Caco-2 (cell line): ENCODE data around the gene FLG2. TPM values are rescaled to one million over a fixed set of nuclear protein-coding genes. Genes with fewer than 3 reads are reported as not detected.
"Not testable (repeated sequence)": the region's sequence is repeated elsewhere in the genome, so short reads cannot be mapped to it uniquely, and the experiment has no call there.

Source experiments
- BruUV-seq: library from RNA; stranded (reverse); fragments of 400-500 nt; replicated peaks from 2 replicates; lab custom pipeline; 2021; lab: Mats Ljungman, UMichigan
- CTCF ChIA-PET: fragments of 300-600 bp; sonication (Branson Sonifier 250); formaldehyde crosslinking; loops from one replicate; lab custom pipeline; 2022; ENCODE audit warnings: antibody characterized with exemption; lab: Charles Lee
- POLR2A ChIA-PET: fragments of 300-600 bp; sonication (Branson Sonifier 250); formaldehyde crosslinking; loops from one replicate; lab custom pipeline; 2022; ENCODE audit warnings: antibody characterized with exemption; lab: Charles Lee
- DNase-seq, 2 experiments: peaks; one replicate each; pipeline versions ENCODE4 v3.0.0 to v3.0.0-alpha.2; 2020 to 2022
- H3K27me3 ChIP-seq: replicated peaks from 2 replicates; pipeline ENCODE4 v1.6.0; 2011; ENCODE audit warnings: low read length; ENCODE audit not compliant: control insufficient read depth, insufficient read depth
- H3K36me3 ChIP-seq: 2 replicates; pipeline ENCODE4 v1.5.1; 2011; ENCODE audit warnings: low read length; ENCODE audit not compliant: control insufficient read depth, insufficient read depth
- H3K4me1 ChIP-seq: fragments of 250-450 bp; sonication (Bioruptor Pico); 2 replicates; pipeline ENCODE4 v1.5.1; 2020; ENCODE audit warnings: mild to moderate bottlenecking
- H3K4me3 ChIP-seq: 2 replicates; pipeline ENCODE4 v1.5.1; 2011; ENCODE audit warnings: low read depth, mild to moderate bottlenecking, control low read depth, low read length
- H3K9me3 ChIP-seq: fragments of 250-450 bp; sonication (Bioruptor Pico); 2 replicates; pipeline ENCODE4 v1.5.1; 2020; ENCODE audit warnings: mild to moderate bottlenecking, moderate library complexity
- H3K27ac Mint-ChIP-seq: one replicate; pipeline ENCODE4 v1.8.0; 2022; ENCODE audit warnings: mixed read lengths; ENCODE audit not compliant: unreplicated experiment
- H3K27me3 Mint-ChIP-seq: one replicate; pipeline ENCODE4 v1.8.0; 2022; ENCODE audit warnings: mixed read lengths; ENCODE audit not compliant: insufficient read depth, unreplicated experiment
- H3K36me3 Mint-ChIP-seq: one replicate; pipeline ENCODE4 v1.8.0; 2022; ENCODE audit warnings: mild to moderate bottlenecking, mixed read lengths; ENCODE audit not compliant: insufficient read depth, unreplicated experiment
- H3K4me1 Mint-ChIP-seq: one replicate; pipeline ENCODE4 v1.8.0; 2022; ENCODE audit warnings: low read depth, mixed read lengths; ENCODE audit not compliant: unreplicated experiment
- H3K4me3 Mint-ChIP-seq: one replicate; pipeline ENCODE4 v1.8.0; 2022; ENCODE audit warnings: mild to moderate bottlenecking, moderate library complexity, mixed read lengths; ENCODE audit not compliant: unreplicated experiment
- H3K9me3 Mint-ChIP-seq: one replicate; pipeline ENCODE4 v1.8.0; 2022; ENCODE audit warnings: mixed read lengths; ENCODE audit not compliant: unreplicated experiment
- intact Hi-C: fragments of 100-400 bp; cut with micrococcal nuclease; formaldehyde crosslinking; loops from one replicate; pipeline ENCODE4 v1.10.0; 2022; ENCODE audit not compliant: unreplicated experiment
- total RNA-seq: library from RNA; stranded (reverse); gene quantifications from 2 replicates; pipeline ENCODE4 v1.2.3, GENCODE V29; 2022
- TF ChIP-seq, protein P1 (sequence below), 2 experiments: fragments of 200-600 bp in 1 of 2; IDR thresholded peaks; 1 replicate in 1 of 2; 2 replicates in 1 of 2; pipeline versions ENCODE4 v1.5.1 to v1.8.0; 2011 to 2022; ENCODE audit warnings: antibody characterized with exemption in 1 of 2, control low read depth in 1 of 2, inconsistent platforms in 1 of 2, low read depth in 1 of 2, low read length in 1 of 2, mild to moderate bottlenecking in 1 of 2, moderate library complexity in 1 of 2; ENCODE audit not compliant: insufficient read depth in 1 of 2, severe bottlenecking in 1 of 2, unreplicated experiment in 1 of 2

Gene FLG2
- total RNA-seq, 1 experiment from 2014 or later: not detected

DNA sequence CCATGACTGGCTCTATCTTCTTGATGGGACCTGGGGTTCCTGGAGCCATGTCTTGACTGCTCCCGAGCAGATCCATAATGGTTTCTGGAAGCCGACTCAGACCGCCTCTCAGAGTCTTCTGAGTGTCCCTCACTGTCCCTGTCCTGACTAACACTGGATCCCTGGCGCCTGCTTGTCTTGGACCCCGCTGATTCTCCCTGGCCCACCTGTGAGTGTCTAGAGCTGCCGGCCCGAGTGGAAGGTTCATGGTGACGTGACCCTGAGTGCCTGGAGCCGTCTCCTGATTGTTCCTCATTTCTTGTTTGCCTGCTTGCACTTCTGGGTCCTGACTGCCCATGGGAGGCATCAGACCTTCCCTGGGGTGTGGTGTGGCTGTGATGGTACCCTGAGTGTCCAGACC, 49.9 kb downstream of the FLG2 start:
- H3K9me3 ChIP-seq: no peaks in the 10 kb centered on the region
- TF ChIP-seq, protein P1, sequence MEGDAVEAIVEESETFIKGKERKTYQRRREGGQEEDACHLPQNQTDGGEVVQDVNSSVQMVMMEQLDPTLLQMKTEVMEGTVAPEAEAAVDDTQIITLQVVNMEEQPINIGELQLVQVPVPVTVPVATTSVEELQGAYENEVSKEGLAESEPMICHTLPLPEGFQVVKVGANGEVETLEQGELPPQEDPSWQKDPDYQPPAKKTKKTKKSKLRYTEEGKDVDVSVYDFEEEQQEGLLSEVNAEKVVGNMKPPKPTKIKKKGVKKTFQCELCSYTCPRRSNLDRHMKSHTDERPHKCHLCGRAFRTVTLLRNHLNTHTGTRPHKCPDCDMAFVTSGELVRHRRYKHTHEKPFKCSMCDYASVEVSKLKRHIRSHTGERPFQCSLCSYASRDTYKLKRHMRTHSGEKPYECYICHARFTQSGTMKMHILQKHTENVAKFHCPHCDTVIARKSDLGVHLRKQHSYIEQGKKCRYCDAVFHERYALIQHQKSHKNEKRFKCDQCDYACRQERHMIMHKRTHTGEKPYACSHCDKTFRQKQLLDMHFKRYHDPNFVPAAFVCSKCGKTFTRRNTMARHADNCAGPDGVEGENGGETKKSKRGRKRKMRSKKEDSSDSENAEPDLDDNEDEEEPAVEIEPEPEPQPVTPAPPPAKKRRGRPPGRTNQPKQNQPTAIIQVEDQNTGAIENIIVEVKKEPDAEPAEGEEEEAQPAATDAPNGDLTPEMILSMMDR (IDR thresholded peaks at IDR 0.05; ENCODE audit: insufficient read depth in 1 of 2, low read depth in 1 of 2, low read length in 1 of 2, severe bottlenecking in 1 of 2, unreplicated experiment in 1 of 2): no peak
- H3K4me1 Mint-ChIP-seq: no peaks in the 10 kb centered on the region
- peak in 1 of 2 experiments; percentile 12 for DNase-seq
- POLR2A ChIA-PET: no interaction called here
- no peak overlapping the region for H3K4me3 Mint-ChIP-seq
- no peaks in the 10 kb centered on the region for H3K27me3 ChIP-seq
- peaks cover 34% of the 10 kb centered on the region for H3K9me3 Mint-ChIP-seq
- H3K4me3 ChIP-seq: no peak overlapping the region
- H3K27ac Mint-ChIP-seq: no peak overlapping the region
- CTCF ChIA-PET: no interaction called here
- peaks cover 6% of the 10 kb centered on the region for H3K36me3 Mint-ChIP-seq
- H3K27me3 Mint-ChIP-seq: peaks cover 25% of the 10 kb centered on the region
- intact Hi-C loops: no loop called here
- BruUV-seq: no TSS peak
- no peaks in the 10 kb centered on the region for H3K4me1 ChIP-seq
- no peaks in the 10 kb centered on the region for H3K36me3 ChIP-seq

DNA sequence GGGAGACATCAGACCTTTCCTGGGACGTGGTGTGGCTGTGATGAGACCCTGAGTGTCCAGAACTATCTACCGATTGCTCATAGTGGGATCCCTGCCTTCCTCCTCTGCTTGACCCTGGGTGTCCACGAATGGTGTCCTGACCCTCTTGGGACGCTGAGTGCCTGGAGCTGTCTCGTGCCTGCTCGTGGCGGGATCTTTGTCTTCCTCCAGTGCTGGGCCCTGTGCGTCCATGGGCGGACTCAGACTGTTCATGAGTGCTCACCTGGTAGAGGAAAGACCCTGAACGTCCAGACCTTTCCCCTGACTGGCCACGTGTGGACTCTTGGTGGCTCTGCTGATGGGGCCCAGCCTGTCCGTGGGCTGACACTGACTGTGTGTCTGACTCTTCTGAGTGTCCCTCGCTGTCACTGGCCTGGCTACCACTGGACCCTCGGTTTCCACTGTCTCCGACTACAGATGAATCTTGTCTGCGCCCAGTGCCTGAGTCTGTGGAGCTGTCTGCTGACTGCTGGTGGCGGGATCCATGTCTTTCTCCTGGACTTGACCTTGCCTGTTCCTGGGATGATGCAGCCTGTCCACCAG, 50.4 kb downstream of the FLG2 start:
- H3K9me3 Mint-ChIP-seq: peaks cover 31% of the 10 kb centered on the region
- H3K27me3 ChIP-seq, H3K36me3 Mint-ChIP-seq, H3K4me1 ChIP-seq, H3K4me1 Mint-ChIP-seq, H3K36me3 ChIP-seq, POLR2A ChIA-PET, H3K9me3 ChIP-seq, CTCF ChIA-PET, intact Hi-C loops, H3K4me3 Mint-ChIP-seq, H3K4me3 ChIP-seq, BruUV-seq, H3K27ac Mint-ChIP-seq: not testable (repeated sequence)
- H3K27me3 Mint-ChIP-seq: peaks cover 25% of the 10 kb centered on the region
- peak in 1 of 2 experiments; percentile 18 for DNase-seq

DNA sequence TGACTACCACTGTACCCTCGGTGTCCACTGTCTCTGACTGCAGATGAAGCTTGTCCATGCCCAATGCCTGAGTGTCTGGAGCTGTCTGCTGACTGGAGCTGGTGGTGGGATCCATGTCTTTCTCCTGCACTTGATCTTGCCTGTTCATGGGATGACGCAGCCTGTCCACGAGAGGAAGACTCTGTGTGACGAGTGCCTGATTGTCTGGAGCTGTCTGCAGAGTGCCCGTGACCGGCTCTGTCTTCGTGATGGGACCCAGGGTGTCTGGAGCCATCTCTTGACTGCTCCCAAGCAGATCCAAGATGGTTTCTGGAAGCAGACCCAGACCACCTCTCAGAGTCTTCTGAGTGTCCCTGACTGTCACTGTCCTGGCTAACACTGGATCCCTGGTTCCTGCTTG, 51.0 kb downstream of the FLG2 start:
- H3K36me3 ChIP-seq, H3K4me3 Mint-ChIP-seq, BruUV-seq, H3K27me3 ChIP-seq, H3K4me1 Mint-ChIP-seq, H3K9me3 ChIP-seq, CTCF ChIA-PET, H3K4me1 ChIP-seq, H3K4me3 ChIP-seq, intact Hi-C loops, POLR2A ChIA-PET, H3K27ac Mint-ChIP-seq, H3K36me3 Mint-ChIP-seq: not testable (repeated sequence)
- H3K9me3 Mint-ChIP-seq: peaks cover 24% of the 10 kb centered on the region
- DNase-seq: peak in 1 of 2 experiments; percentile 18
- peaks cover 22% of the 10 kb centered on the region for H3K27me3 Mint-ChIP-seq

DNA sequence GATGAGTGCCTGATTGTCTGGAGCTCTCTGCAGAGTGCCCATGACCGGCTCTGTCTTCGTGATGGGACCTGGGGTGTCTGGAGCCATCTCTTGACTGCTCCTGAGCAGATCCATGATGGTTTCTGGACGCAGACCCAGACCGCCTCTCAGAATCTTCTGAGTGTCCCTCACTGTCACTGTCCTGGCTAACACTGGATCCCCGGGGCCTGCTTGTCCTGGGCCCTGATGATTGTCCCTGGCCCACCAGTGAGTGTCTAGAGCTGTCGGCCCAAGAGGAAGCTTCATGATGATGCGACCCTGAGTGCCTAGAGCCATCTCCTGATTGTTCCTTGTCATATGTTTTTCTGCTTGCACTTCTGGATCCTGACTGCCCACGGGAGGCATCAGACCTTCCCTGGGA, 51.8 kb downstream of the FLG2 start:
- POLR2A ChIA-PET, H3K4me3 ChIP-seq, H3K36me3 ChIP-seq, H3K36me3 Mint-ChIP-seq, BruUV-seq, CTCF ChIA-PET, H3K4me1 Mint-ChIP-seq, H3K9me3 ChIP-seq, H3K4me3 Mint-ChIP-seq, intact Hi-C loops, H3K4me1 ChIP-seq, DNase-seq, H3K27me3 ChIP-seq, H3K27ac Mint-ChIP-seq: not testable (repeated sequence)
- Mint-ChIP-seq H3K9me3 (peaks cover 23% of the 10 kb centered on the region), H3K27me3 (peaks cover 22% of the 10 kb centered on the region)

DNA sequence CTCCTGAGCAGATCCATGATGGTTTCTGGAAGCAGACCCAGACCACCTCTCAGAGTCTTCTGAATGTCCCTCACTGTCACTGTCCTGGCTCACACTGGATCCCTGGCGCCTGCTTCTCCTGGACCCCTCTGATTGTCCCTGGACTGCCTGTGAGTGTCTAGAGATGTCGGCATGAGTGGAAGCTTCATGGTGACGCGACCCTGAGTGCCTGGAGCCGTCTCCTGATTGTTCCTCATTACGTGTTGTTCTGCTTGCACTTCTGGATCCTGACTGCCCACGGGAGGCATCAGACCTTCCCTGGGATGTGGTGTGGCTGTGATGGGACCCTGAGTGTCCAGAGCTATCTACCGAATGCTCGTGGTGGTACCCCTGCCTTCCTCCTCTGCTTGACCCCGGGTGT, 53.7 kb downstream of the FLG2 start:
- H3K27me3 ChIP-seq, H3K27ac Mint-ChIP-seq, intact Hi-C loops, H3K4me1 ChIP-seq, H3K36me3 ChIP-seq, H3K4me3 Mint-ChIP-seq, H3K4me1 Mint-ChIP-seq, CTCF ChIA-PET, H3K4me3 ChIP-seq, H3K9me3 ChIP-seq, POLR2A ChIA-PET, H3K36me3 Mint-ChIP-seq, BruUV-seq, DNase-seq: not testable (repeated sequence)
- peaks cover 16% of the 10 kb centered on the region for H3K9me3 Mint-ChIP-seq
- H3K27me3 Mint-ChIP-seq: peaks cover 16% of the 10 kb centered on the region

DNA sequence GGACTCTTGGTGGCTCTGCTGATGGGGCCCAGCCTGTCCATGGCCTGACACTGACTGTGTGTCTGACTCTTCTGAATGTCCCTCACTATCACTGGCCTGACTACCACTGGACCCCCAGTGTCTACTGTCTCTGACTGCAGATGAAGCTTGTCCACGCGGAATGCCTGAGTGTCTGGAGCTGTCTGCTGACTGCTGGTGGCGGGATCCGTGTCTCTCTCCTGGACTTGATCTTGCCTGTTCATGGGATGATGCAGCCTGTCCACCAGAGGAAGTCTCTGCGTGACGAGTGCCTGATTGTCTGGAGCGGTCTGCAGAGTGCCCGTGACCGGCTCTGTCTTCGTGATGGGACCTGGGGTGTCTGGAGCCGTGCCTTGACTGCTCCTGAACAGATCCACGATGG, 55.0 kb downstream of the FLG2 start:
- intact Hi-C loops, BruUV-seq, H3K27ac Mint-ChIP-seq, H3K4me1 ChIP-seq, H3K9me3 Mint-ChIP-seq, H3K36me3 Mint-ChIP-seq, H3K4me3 ChIP-seq, H3K4me3 Mint-ChIP-seq, CTCF ChIA-PET, H3K4me1 Mint-ChIP-seq, H3K36me3 ChIP-seq, H3K27me3 ChIP-seq, H3K9me3 ChIP-seq: not testable (repeated sequence)
- DNase-seq: peak in 1 of 2 experiments; percentile 18
- POLR2A ChIA-PET: interaction anchor here (0.5 kb wide), 1 partner anchor 100 kb away, joined by 4 read pairs; no protein-coding TSS in a partner anchor
- peaks cover 11% of the 10 kb centered on the region for H3K27me3 Mint-ChIP-seq
